GM19023 (cell line): Measurements from ENCODE around the gene SCFD2.
"Not testable (repeated sequence)": the region's sequence is repeated elsewhere in the genome, so short reads cannot be mapped to it uniquely, and the experiment has no call there.

Experiments
- ATAC-seq: cut with Tn5 transposase; IDR thresholded peaks from one replicate; pipeline ENCODE4 v1.9.1; 2021; ENCODE audit warnings: mild to moderate bottlenecking, moderate library complexity; ENCODE audit not compliant: unreplicated experiment

The SCFD2 gene

GRCh38 chr4:53194727-53195126 lies 171.1 kb downstream of the SCFD2 start:
- no peak for ATAC-seq

- no peak for ATAC-seq
These were observed 172.8 kb downstream of the SCFD2 start for GRCh38 chr4:53193111-53193510.

- no peak for ATAC-seq
These were observed 173.4 kb downstream of the SCFD2 start for GRCh38 chr4:53192496-53192895.

- ATAC-seq = no peak
These were observed 173.9 kb downstream of the SCFD2 start for GRCh38 chr4:53191997-53192396.

- no peak for ATAC-seq
These were observed 176.8 kb downstream of the SCFD2 start for GRCh38 chr4:53189011-53189410.

GRCh38 chr4:53186714-53187358 lies 179.0 kb downstream of the SCFD2 start:
- ATAC-seq = no peak

- no peak for ATAC-seq
These were observed 179.8 kb downstream of the SCFD2 start for GRCh38 chr4:53185869-53186585.

GRCh38 chr4:53183754-53184153 lies 182.1 kb downstream of the SCFD2 start:
- ATAC-seq = no peak

- not testable (repeated sequence) for ATAC-seq
These were observed 188.1 kb downstream of the SCFD2 start for GRCh38 chr4:53177751-53178150.

- no peak for ATAC-seq
These were observed 190.2 kb downstream of the SCFD2 start for GRCh38 chr4:53175640-53176039.

GRCh38 chr4:53174823-53175222 lies 191.0 kb downstream of the SCFD2 start:
- no peak for ATAC-seq

GRCh38 chr4:53173576-53173975 lies 192.3 kb downstream of the SCFD2 start:
- no peak for ATAC-seq

GRCh38 chr4:53171797-53172196 lies 194.1 kb downstream of the SCFD2 start:
- no peak for ATAC-seq

- no peak for ATAC-seq
These were observed 195.9 kb downstream of the SCFD2 start for GRCh38 chr4:53169695-53170617.

- ATAC-seq = no peak
These were observed 197.6 kb downstream of the SCFD2 start for GRCh38 chr4:53168228-53168627.

- ATAC-seq = no peak
These were observed 202.9 kb downstream of the SCFD2 start for GRCh38 chr4:53162969-53163368.

- no peak for ATAC-seq
These were observed 204.0 kb downstream of the SCFD2 start for GRCh38 chr4:53161787-53162433.

- no peak for ATAC-seq
These were observed 204.6 kb downstream of the SCFD2 start for GRCh38 chr4:53161051-53161786.

- no peak for ATAC-seq
These were observed 209.0 kb downstream of the SCFD2 start for GRCh38 chr4:53156896-53157295.

GRCh38 chr4:53152467-53152866 lies 213.4 kb downstream of the SCFD2 start:
- ATAC-seq = no peak

- no peak for ATAC-seq
These were observed 214.4 kb downstream of the SCFD2 start for GRCh38 chr4:53151489-53151788.
